Thymus (tissue), 11 donors: ENCODE results near the gene TBCCD1. TPM values are rescaled to one million over a fixed set of nuclear protein-coding genes. Genes with fewer than 3 reads are reported as not detected.

ENCODE experiments used
- DNase-seq, 9 donors: peaks; one replicate each; pipeline ENCODE4 v3.0.0-alpha.2; 2013; ENCODE audit warnings: low spot score in 9 of 9, low read depth in 6 of 9, missing footprints in 1 of 9
- H3K27ac ChIP-seq, 2 donors: one replicate each; pipeline ENCODE4 v1.5.1; 2013; ENCODE audit warnings: control low read depth in 1 of 2, low read depth in 1 of 2, low read length in 1 of 2, mild to moderate bottlenecking in 1 of 2, moderate library complexity in 1 of 2
- H3K27me3 ChIP-seq, 2 donors: one replicate each; pipeline ENCODE4 v1.5.1; 2013; ENCODE audit warnings: low read length in 1 of 2; ENCODE audit not compliant: control insufficient read depth in 2 of 2, insufficient read depth in 1 of 2
- H3K36me3 ChIP-seq, 2 donors: one replicate each; pipeline ENCODE4 v1.5.1; 2013; ENCODE audit warnings: low read length in 1 of 2, mild to moderate bottlenecking in 1 of 2, moderate library complexity in 1 of 2; ENCODE audit not compliant: control insufficient read depth in 2 of 2, insufficient read depth in 2 of 2
- H3K4me1 ChIP-seq, 2 donors: one replicate each; pipeline ENCODE4 v1.5.1; 2013; ENCODE audit warnings: low read length in 2 of 2; ENCODE audit not compliant: control insufficient read depth in 2 of 2, insufficient read depth in 2 of 2
- H3K4me3 ChIP-seq, 2 donors: one replicate each; pipeline ENCODE4 v1.5.1; 2013; ENCODE audit warnings: low read length in 2 of 2, control low read depth in 1 of 2, mild to moderate bottlenecking in 1 of 2
- H3K9me3 ChIP-seq, 2 donors: one replicate each; pipeline ENCODE4 v1.5.1; 2013; ENCODE audit warnings: low read length in 1 of 2, mild to moderate bottlenecking in 1 of 2; ENCODE audit not compliant: control insufficient read depth in 2 of 2, insufficient read depth in 1 of 2
- WGBS: extraction: QIAGEN DNeasy Blood & Tissue Kit; methylation state at CpG from one replicate; pipeline ENCODE4 v1.1.7; 2013; 5-methylcytosine and 5-hydroxymethylcytosine counted together
- polyA plus RNA-seq: library from polyadenylated mRNA; stranded (reverse); fragments of 200-250 nt; gene quantifications from one replicate; pipeline ENCODE4 v1.2.3, GENCODE V29; 2013
- total RNA-seq: library from RNA; stranded (reverse); fragments of 120-200 nt; gene quantifications from one replicate; pipeline ENCODE4 v1.2.4, GENCODE V29; 2013
- donor health status: healthy.

TBCCD1 gene
- total and polyA plus RNA-seq, 2 donors, result 7.3 to 14.2 TPM

DNA sequence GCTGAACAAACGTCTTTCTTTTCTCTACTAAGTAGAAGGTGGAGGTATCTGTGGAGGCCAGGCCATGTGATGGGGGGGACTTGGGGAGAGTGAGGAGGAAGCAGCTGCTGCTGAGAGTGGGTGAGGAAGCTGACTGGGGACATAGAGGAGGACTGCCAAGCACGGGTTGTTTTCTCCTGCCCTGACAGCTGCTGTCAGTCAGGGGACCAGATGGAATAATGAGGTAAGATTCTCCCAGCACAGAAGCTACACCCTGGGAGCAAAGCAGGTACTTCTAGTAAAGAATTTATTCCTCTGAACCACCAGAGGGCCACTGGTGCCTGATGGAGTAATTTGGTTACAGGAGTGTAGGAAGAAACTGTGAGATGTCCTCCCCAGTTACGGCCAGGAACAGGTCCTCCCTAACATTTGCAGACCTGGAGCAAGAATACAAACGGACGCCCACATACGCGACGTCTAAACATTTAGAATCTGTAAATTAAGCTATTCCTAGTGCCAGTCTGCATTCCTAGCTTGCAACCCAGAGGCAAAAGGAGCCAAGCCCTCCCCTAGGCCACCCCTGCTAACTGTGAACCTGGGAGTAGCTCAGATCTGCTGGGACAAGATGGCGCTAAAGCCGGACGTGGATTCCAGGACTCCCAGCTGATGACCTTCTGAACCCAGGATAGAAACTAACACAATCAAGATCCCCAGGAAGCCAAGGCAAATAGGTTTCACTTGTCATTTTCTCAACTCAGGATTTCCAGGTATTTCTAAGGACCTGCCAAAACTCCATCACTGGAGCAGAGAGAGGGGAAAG, 37.7 kb downstream of the TBCCD1 start:
- no peaks in the 10 kb centered on the region for H3K36me3 ChIP-seq
- 61% methylated on average over 11 of the region's 11 CpGs for WGBS
- H3K4me3 ChIP-seq, result no peak overlapping the region
- H3K27me3 ChIP-seq, result no peaks in the 10 kb centered on the region
- H3K4me1 ChIP-seq, result peaks cover 5 to 37% of the 10 kb centered on the region in 2 donors
- DNase-seq, result peak in 3 of 9 donors; percentile 28 to 64 (median 46)
- peak overlapping the region in 1 of 2 donors; percentile 52 for H3K27ac ChIP-seq
- peaks cover 0 to 5% of the 10 kb centered on the region in 2 donors for H3K9me3 ChIP-seq

DNA sequence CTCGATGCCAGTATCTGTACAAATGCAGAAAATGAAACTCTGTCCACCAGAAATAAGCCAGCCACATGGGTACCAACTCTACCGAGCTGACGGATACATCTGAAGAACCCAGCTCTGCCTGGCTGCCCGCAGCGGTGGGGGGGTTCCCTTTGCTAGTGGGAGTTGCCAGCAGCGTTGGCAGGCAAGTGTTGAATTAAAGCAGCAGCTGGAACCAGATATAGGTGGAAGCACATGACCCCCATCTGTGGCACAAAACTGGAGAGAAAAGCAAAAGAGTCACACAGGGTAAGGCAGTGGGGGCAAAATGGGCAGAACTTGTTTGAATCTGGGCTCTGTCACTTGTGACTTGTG, 40.9 kb downstream of the TBCCD1 start:
- H3K4me1 ChIP-seq, result peaks cover 7 to 32% of the 10 kb centered on the region in 2 donors
- no peak overlapping the region for H3K4me3 ChIP-seq
- WGBS, result 59% methylated on average over 6 of the region's 6 CpGs
- H3K36me3 ChIP-seq, result no peaks in the 10 kb centered on the region
- no peaks in the 10 kb centered on the region for H3K27me3 ChIP-seq
- DNase-seq, result no peak
- peaks cover 0 to 5% of the 10 kb centered on the region in 2 donors for H3K9me3 ChIP-seq
- H3K27ac ChIP-seq, result no peak overlapping the region

DNA sequence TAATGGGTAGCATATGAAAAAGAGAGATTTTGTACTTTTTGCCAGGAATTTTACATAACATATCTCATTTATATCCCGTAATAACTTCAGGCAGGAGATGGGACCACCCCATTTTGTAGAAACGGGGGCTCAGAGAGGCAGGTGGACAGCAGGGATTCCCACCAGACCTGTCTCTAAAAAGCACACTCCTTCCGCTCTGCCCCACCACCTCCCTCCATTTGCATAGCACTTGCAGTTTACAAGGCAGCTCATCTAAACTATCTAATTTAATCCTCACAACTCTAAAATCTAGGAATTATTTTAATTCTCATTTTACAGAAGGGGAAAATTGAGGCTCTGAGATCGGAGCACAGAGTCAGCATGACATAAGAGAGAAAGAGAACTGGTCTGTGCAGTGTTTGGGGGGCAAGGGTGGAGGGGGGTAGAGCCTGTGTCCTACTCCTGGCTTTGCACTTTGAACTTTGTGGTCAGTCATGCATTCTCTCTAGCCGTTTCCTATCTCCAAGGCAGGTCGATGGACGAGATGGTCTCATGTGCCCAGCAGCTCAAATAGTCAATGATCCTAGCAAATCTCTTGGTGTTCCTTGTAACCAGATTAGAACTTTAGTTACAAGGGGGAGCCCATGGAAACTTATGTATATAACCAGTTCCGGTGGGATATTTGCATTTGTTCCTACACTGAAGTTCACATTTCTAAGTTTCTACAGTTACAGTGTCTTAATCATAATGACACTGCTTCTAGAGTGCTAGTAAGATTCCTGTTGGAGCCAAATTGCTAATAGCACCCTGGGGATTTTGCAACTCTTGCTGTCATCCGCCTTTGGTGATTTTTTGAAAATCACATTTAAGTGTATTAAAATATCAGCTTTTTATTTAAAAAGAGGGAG, 41.5 kb downstream of the TBCCD1 start:
- peaks cover 8 to 35% of the 10 kb centered on the region in 2 donors for H3K4me1 ChIP-seq
- no peak for DNase-seq
- no peak overlapping the region for H3K4me3 ChIP-seq
- WGBS, result 94% methylated on average over 9 of the region's 9 CpGs
- H3K36me3 ChIP-seq, result no peaks in the 10 kb centered on the region
- H3K27me3 ChIP-seq, result no peaks in the 10 kb centered on the region
- no peak overlapping the region for H3K27ac ChIP-seq
- H3K9me3 ChIP-seq, result peaks cover 0 to 5% of the 10 kb centered on the region in 2 donors

DNA sequence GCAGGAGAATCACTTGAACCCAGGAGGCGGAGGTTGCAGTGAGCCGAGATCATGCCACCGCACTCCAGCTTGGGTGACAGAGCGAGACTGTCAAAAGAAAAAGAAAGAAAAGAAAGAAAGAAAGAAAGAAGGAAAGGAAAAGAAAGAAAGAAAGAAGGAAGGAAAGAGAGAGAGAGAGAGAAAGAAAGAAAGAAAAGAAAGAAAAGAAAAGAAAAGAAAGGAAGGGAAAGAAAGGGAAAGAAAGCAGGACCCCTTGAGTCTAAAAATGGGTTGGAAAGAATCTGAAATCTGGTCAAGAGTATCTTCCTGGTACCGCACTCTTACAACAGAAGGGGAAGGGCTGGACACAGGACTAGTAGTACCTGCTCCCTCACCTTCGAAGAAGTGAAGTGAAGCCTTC, 42.5 kb downstream of the TBCCD1 start:
- Histone ChIP-seq H3K27ac (no peak overlapping the region), H3K4me1 (peaks cover 7 to 37% of the 10 kb centered on the region in 2 donors), H3K4me3 (no peak overlapping the region), H3K9me3 (peaks cover 0 to 5% of the 10 kb centered on the region in 2 donors), H3K27me3 (no peaks in the 10 kb centered on the region), H3K36me3 (no peaks in the 10 kb centered on the region)
- no peak for DNase-seq
- 96% methylated on average over 6 of the region's 6 CpGs for WGBS

DNA sequence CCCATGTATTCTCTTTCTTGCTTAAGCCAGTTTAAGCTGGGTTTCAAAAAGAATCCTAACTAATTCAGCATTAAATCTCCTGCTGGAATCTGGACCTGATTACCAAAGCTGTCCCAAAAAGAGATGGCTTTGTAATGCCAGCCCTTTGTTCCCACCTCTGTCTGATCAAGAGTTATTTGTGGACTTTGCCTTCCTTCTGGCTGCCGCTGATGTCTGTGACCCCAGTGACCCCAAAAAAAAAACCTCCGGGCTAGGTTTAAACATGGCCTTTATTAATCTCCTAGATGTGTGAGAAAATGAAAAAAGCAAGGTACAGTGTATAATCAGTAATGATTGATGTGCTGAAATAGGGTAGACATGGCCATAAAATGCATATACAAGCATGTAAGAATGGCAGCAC, 43.7 kb downstream of the TBCCD1 start:
- Histone ChIP-seq H3K27ac (no peak overlapping the region), H3K4me1 (peaks cover 7 to 36% of the 10 kb centered on the region in 2 donors), H3K27me3 (no peaks in the 10 kb centered on the region)

DNA sequence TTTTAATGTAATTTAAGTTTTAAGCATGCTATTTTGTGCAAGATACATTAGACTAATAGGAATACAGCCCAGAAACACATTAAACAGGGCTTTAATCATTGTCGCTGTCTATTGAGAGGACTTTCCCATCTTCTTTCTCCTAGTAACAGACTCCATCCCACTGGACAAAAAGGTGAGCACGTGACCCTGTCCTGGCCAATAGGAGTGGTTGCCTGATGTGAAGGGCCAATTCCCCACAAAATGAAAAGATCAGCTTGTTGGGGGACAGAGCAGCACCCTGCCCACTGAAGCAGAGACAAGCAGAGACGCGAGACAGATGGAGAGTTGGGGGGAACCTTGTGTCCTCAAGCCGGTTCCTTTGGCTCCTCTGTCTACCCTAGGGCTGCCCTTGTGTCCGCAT, 44.1 kb downstream of the TBCCD1 start:
- Histone ChIP-seq H3K27ac (no peak overlapping the region), H3K36me3 (no peaks in the 10 kb centered on the region), H3K4me3 (no peak overlapping the region), H3K27me3 (no peaks in the 10 kb centered on the region), H3K9me3 (peaks cover 0 to 2% of the 10 kb centered on the region in 2 donors), H3K4me1 (peaks cover 11 to 40% of the 10 kb centered on the region in 2 donors)
- no peak for DNase-seq
- 99% methylated on average over 6 of the region's 6 CpGs for WGBS

More for the DNA sequence above, 43.7 kb downstream of the TBCCD1 start:
- H3K9me3 ChIP-seq, result peaks cover 0 to 5% of the 10 kb centered on the region in 2 donors
- no peak for DNase-seq
- H3K4me3 ChIP-seq, result no peak overlapping the region
- no peaks in the 10 kb centered on the region for H3K36me3 ChIP-seq
- WGBS, result 95% methylated on average over 2 of the region's 2 CpGs

DNA sequence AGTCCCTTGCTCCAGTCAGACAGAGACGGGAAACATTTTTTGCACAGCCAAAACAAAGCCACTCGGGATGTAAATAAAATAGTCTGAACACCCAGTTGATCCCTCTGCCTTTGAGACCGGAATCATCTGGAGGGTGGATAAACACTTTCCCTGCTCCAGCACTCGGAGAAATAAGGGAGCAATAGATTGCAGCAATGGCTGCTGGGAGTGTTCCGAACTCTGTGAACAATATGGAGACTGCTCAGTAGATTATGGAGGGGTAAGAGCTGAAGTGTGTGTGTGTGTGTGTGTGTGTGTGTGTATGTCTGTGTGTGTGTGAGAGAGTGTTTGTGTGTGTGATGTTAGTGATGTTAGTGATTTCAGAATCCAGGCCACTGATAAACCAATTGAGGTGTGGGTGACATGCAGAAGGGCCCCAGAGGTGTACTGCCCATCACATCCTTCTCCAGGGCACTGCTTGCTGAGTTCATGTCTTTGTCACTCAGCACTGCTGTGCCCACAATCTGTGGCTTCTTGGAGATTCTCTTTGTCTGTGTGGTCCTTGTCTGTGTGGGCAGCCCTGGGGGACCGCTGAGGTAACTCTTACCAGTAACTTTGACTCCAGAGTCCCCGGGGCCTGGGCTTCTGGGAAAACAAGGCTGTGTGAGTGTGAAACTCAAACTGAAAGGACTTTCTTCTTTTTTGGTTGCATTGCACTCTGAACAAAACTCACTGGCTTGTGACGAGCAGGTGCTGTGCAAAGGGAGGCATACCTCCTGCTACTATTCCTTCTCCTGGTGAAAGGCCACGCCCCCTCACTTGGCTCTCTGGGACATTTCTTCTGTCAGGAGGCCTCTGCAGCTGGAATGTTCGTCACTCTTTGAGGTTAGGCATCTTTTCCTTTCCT, 45.9 kb downstream of the TBCCD1 start:
- 76% methylated on average over 10 of the region's 10 CpGs for WGBS
- H3K9me3 ChIP-seq, result peaks cover 1 to 5% of the 10 kb centered on the region in 2 donors
- peaks cover 11 to 55% of the 10 kb centered on the region in 2 donors for H3K4me1 ChIP-seq
- H3K27ac ChIP-seq, result peak overlapping the region in 1 of 2 donors; percentile 60
- no peak overlapping the region for H3K4me3 ChIP-seq
- H3K27me3 ChIP-seq, result no peaks in the 10 kb centered on the region
- DNase-seq, result peak in 1 of 9 donors; percentile 29
- H3K36me3 ChIP-seq, result no peaks in the 10 kb centered on the region

DNA sequence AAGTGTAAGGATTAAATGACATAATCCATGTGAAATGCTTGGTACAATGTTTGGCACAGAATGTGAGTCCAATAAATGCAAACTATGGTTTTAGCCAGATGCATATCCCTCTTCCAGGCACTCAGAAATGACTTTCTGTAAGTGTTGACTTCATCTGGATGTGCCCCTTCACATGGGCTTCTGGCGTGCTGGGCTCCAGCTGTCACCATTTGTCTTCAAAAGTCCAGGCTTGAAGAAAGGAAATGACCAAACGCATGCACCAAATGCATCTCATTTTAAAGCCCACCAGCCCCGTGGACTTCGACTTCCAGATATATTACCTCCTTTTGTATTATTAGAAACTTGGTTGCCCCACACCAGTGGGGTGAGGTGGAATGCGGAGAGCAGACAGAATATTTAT, 46.7 kb downstream of the TBCCD1 start:
- DNase-seq, result no peak
- Histone ChIP-seq H3K9me3 (peaks cover 1 to 5% of the 10 kb centered on the region in 2 donors), H3K36me3 (no peaks in the 10 kb centered on the region), H3K4me1 (peaks cover 18 to 62% of the 10 kb centered on the region in 2 donors), H3K4me3 (no peak overlapping the region), H3K27me3 (no peaks in the 10 kb centered on the region), H3K27ac (no peak overlapping the region)
- WGBS, result 95% methylated on average over 5 of the region's 5 CpGs
